Stimulated activated CD4-positive, alpha-beta T cell treated with anti-CD3 and anti-CD28 coated beads, TNF-alpha, amount 100 ng/mL, for 1 hour (primary cell): Measurements from ENCODE around the gene NDUFB10.

Experiments used
- DNase-seq, 3 donors: peaks; one replicate each; pipeline ENCODE4 v3.0.0-alpha.2; 2020; ENCODE audit warnings: low read depth in 3 of 3, low spot score in 1 of 3

Gene NDUFB10

GRCh38 chr16:1983544-1984346 is 24.4 kb downstream of the NDUFB10 start, which contains the start of gene GFER:
Gene GFER, plus strand, starts transcription at chr16:1984193. Its CDS starts 26 bp downstream, at chr16:1984219.
- DNase-seq: no peak

GRCh38 chr16:1984347-1985225 is 25.2 kb downstream of the NDUFB10 start:
- no peak for DNase-seq

GRCh38 chr16:1985466-1986150 is 26.3 kb downstream of the NDUFB10 start:
- DNase-seq: no peak

- DNase-seq: no peak
These were observed 27.9 kb downstream of the NDUFB10 start for GRCh38 chr16:1987198-1987597.

GRCh38 chr16:1989209-1990100 is 30.1 kb downstream of the NDUFB10 start, which contains the start of gene SYNGR3:
Gene SYNGR3, plus strand, starts transcription at chr16:1989970. Its CDS starts 133 bp downstream, at chr16:1990103.
- no peak for DNase-seq

- no peak for DNase-seq
These were observed 30.7 kb downstream of the NDUFB10 start for GRCh38 chr16:1990101-1990350.

- DNase-seq: no peak
These were observed 31.2 kb downstream of the NDUFB10 start for GRCh38 chr16:1990351-1991134.

GRCh38 chr16:1991135-1991551 is 31.8 kb downstream of the NDUFB10 start:
- no peak for DNase-seq

GRCh38 chr16:1991588-1991947 is 32.2 kb downstream of the NDUFB10 start:
- DNase-seq: no peak

GRCh38 chr16:1991948-1992703 is 32.8 kb downstream of the NDUFB10 start:
- peak; percentile 96 to 99 (median 97) for DNase-seq

GRCh38 chr16:1992704-1993317 is 33.5 kb downstream of the NDUFB10 start:
- DNase-seq: no peak

- no peak for DNase-seq
These were observed 34.4 kb downstream of the NDUFB10 start for GRCh38 chr16:1993731-1994131.

GRCh38 chr16:1997494-1998359 is 38.4 kb downstream of the NDUFB10 start:
- DNase-seq: no peak

GRCh38 chr16:1998360-1998835 is 39.1 kb downstream of the NDUFB10 start:
- no peak for DNase-seq

- no peak for DNase-seq
These were observed 39.8 kb downstream of the NDUFB10 start for GRCh38 chr16:1998852-1999801.

- no peak for DNase-seq
These were observed 40.7 kb downstream of the NDUFB10 start for GRCh38 chr16:1999866-2000514.
